Hepatocyte (in vitro differentiated cells): ENCODE data around the gene LARP1. TPM values are rescaled to one million over a fixed set of nuclear protein-coding genes. Genes with fewer than 3 reads are reported as not detected.

Experiments
- DNase-seq: peaks from one replicate; pipeline ENCODE4 v3.0.0-alpha.2; 2016; ENCODE audit warnings: low spot score
- H2AFZ ChIP-seq: fragments of 200-600 bp; sonication (generic); 2 replicates; pipeline ENCODE4 v1.6.0; 2016; ENCODE audit warnings: antibody characterized with exemption, mild to moderate bottlenecking
- H3K27ac ChIP-seq: fragments of 200-600 bp; sonication (generic); 2 replicates; pipeline ENCODE4 v1.5.1; 2016; ENCODE audit warnings: mild to moderate bottlenecking
- H3K27me3 ChIP-seq: fragments of 200-600 bp; sonication (generic); 2 replicates; pipeline ENCODE4 v1.6.1; 2016
- H3K36me3 ChIP-seq: fragments of 200-600 bp; sonication (generic); replicated peaks from 2 replicates; pipeline ENCODE4 v1.5.1; 2016; ENCODE audit warnings: low read depth; ENCODE audit not compliant: insufficient read depth
- H3K4me1 ChIP-seq: fragments of 200-600 bp; sonication (generic); 2 replicates; pipeline ENCODE4 v1.5.1; 2016; ENCODE audit warnings: mild to moderate bottlenecking, moderate library complexity; ENCODE audit not compliant: insufficient read depth
- H3K4me2 ChIP-seq: fragments of 200-600 bp; sonication (generic); 2 replicates; pipeline ENCODE4 v1.6.0; 2016
- H3K4me3 ChIP-seq: fragments of 200-600 bp; sonication (generic); 2 replicates; pipeline ENCODE4 v1.5.1; 2016; ENCODE audit warnings: mild to moderate bottlenecking
- H3K79me2 ChIP-seq: fragments of 200-600 bp; sonication (generic); 2 replicates; pipeline ENCODE4 v1.6.0; 2017; ENCODE audit warnings: mild to moderate bottlenecking
- H3K9me2 ChIP-seq: fragments of 200-600 bp; sonication (generic); replicated peaks from 2 replicates; pipeline ENCODE4 v1.6.0; 2017; ENCODE audit warnings: mild to moderate bottlenecking; ENCODE audit not compliant: insufficient read depth
- H3K9me3 ChIP-seq: fragments of 200-600 bp; sonication (generic); 2 replicates; pipeline ENCODE4 v1.5.1; 2016; ENCODE audit warnings: low read depth, mild to moderate bottlenecking
- H4K20me1 ChIP-seq: fragments of 200-600 bp; sonication (generic); 2 replicates; pipeline ENCODE4 v1.6.0; 2016; ENCODE audit warnings: mild to moderate bottlenecking; ENCODE audit not compliant: insufficient read depth, poor library complexity, severe bottlenecking
- EZH2 ChIP-seq: fragments of 200-600 bp; sonication (generic); IDR thresholded peaks from 2 replicates; pipeline ENCODE4 v1.6.1; 2016; ENCODE audit warnings: antibody characterized with exemption, mild to moderate bottlenecking, borderline replicate concordance
- EZH2phosphoT487 ChIP-seq: fragments of 200-600 bp; sonication (generic); IDR thresholded peaks from one replicate; pipeline ENCODE4 v1.6.1; 2018; ENCODE audit warnings: antibody characterized with exemption, mild to moderate bottlenecking, low read depth, moderate library complexity; ENCODE audit not compliant: unreplicated experiment, severe bottlenecking
- WGBS: methylation state at CpG from one replicate; pipeline ENCODE4 v1.1.6; 2016; ENCODE audit warnings: low lambda C conversion rate; ENCODE audit errors: missing lambda C conversion rate; 5-methylcytosine and 5-hydroxymethylcytosine counted together
- polyA plus RNA-seq: library from polyadenylated mRNA; unstranded; fragments of >200 nt; fragmentation: Nextera tagmentation; extraction: Ambion mirVana; gene quantifications from 2 replicates; pipeline ENCODE4 v1.2.1, GENCODE V29; 2016
- total RNA-seq: library from RNA; depleted of rRNA; stranded (reverse); fragments of >200 nt; gene quantifications from 2 replicates; pipeline ENCODE4 v1.2.3, GENCODE V29; 2014
- TF ChIP-seq, protein P1 (sequence below): fragments of 200-600 bp; sonication (generic); IDR thresholded peaks from 2 replicates; pipeline ENCODE4 v1.5.1; 2016; ENCODE audit warnings: antibody characterized with exemption, mild to moderate bottlenecking; ENCODE audit not compliant: poor library complexity

The LARP1 gene
- total and polyA plus RNA-seq, 2 experiments from 2014 or later, result 62.9 to 75.0 TPM

GRCh38 chr5:154740483-154740882 lies 14.7 kb upstream of the LARP1 start:
- TF ChIP-seq EZH2 (no peak), EZH2phosphoT487 (no peak)
- TF ChIP-seq, protein P1, sequence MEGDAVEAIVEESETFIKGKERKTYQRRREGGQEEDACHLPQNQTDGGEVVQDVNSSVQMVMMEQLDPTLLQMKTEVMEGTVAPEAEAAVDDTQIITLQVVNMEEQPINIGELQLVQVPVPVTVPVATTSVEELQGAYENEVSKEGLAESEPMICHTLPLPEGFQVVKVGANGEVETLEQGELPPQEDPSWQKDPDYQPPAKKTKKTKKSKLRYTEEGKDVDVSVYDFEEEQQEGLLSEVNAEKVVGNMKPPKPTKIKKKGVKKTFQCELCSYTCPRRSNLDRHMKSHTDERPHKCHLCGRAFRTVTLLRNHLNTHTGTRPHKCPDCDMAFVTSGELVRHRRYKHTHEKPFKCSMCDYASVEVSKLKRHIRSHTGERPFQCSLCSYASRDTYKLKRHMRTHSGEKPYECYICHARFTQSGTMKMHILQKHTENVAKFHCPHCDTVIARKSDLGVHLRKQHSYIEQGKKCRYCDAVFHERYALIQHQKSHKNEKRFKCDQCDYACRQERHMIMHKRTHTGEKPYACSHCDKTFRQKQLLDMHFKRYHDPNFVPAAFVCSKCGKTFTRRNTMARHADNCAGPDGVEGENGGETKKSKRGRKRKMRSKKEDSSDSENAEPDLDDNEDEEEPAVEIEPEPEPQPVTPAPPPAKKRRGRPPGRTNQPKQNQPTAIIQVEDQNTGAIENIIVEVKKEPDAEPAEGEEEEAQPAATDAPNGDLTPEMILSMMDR, result no peak
- no peak overlapping the region for H2AFZ ChIP-seq
- no peak overlapping the region for H3K4me2 ChIP-seq
- H3K36me3 ChIP-seq, result no peaks in the 10 kb centered on the region
- DNase-seq, result peak; percentile 50
- H3K4me3 ChIP-seq, result no peak overlapping the region
- H3K27ac ChIP-seq, result no peak overlapping the region
- H3K79me2 ChIP-seq, result no peaks in the 10 kb centered on the region
- WGBS, result 68% methylated on average over 2 of the region's 2 CpGs
- H3K4me1 ChIP-seq, result no peaks in the 10 kb centered on the region
- H3K9me2 ChIP-seq, result no peaks in the 10 kb centered on the region
- no peaks in the 10 kb centered on the region for H3K27me3 ChIP-seq
- no peaks in the 10 kb centered on the region for H3K9me3 ChIP-seq
- H4K20me1 ChIP-seq, result no peaks in the 10 kb centered on the region

DNA sequence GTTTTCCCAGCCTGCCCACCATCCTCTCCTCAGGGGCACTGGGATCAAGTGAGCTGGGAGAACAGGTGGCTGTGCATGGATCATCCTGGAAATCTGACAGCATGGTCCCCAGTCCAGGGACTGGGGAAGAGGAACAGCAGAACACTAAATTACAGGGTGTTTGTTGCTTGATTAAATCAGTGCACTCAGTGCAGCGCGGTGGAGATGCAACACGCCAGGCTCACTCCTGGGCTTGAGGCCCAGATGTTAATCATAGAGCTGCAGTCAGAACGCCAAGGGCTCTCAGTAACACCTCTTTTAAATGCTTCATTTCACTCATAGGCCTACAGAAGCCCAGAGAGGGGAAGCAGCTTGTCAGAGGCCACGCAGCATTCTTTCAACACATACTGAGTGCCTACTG lies 14.2 kb upstream of the LARP1 start:
- no peak overlapping the region for H2AFZ ChIP-seq
- no peak overlapping the region for H3K27ac ChIP-seq
- TF ChIP-seq EZH2 (no peak), EZH2phosphoT487 (no peak)
- TF ChIP-seq, protein P1, result no peak

GRCh38 chr5:154741415-154741814 lies 13.8 kb upstream of the LARP1 start:
- H3K9me2 ChIP-seq, result no peaks in the 10 kb centered on the region
- DNase-seq, result no peak
- H2AFZ ChIP-seq, result no peak overlapping the region
- WGBS, result 85% methylated on average over 4 of the region's 4 CpGs
- H3K4me3 ChIP-seq, result no peak overlapping the region
- no peaks in the 10 kb centered on the region for H3K27me3 ChIP-seq
- no peaks in the 10 kb centered on the region for H3K36me3 ChIP-seq
- no peaks in the 10 kb centered on the region for H4K20me1 ChIP-seq
- no peaks in the 10 kb centered on the region for H3K9me3 ChIP-seq
- no peaks in the 10 kb centered on the region for H3K4me1 ChIP-seq
- H3K4me2 ChIP-seq, result no peak overlapping the region
- H3K79me2 ChIP-seq, result no peaks in the 10 kb centered on the region
- TF ChIP-seq EZH2, result no peak
- TF ChIP-seq EZH2phosphoT487, result no peak
- TF ChIP-seq, protein P1, result no peak
- H3K27ac ChIP-seq, result no peak overlapping the region

More for the DNA sequence above, 14.2 kb upstream of the LARP1 start:
- Histone ChIP-seq H3K9me3 (no peaks in the 10 kb centered on the region), H3K36me3 (no peaks in the 10 kb centered on the region), H3K4me2 (no peak overlapping the region), H3K4me1 (no peaks in the 10 kb centered on the region), H3K4me3 (no peak overlapping the region), H3K79me2 (no peaks in the 10 kb centered on the region), H3K9me2 (no peaks in the 10 kb centered on the region), H4K20me1 (no peaks in the 10 kb centered on the region), H3K27me3 (no peaks in the 10 kb centered on the region)
- no peak for DNase-seq
- WGBS, result 65% methylated on average over 5 of the region's 5 CpGs

GRCh38 chr5:154743812-154744211 lies 11.4 kb upstream of the LARP1 start:
- no peaks in the 10 kb centered on the region for H3K9me2 ChIP-seq
- no peaks in the 10 kb centered on the region for H3K27me3 ChIP-seq
- TF ChIP-seq EZH2, result no peak
- TF ChIP-seq EZH2phosphoT487, result no peak
- TF ChIP-seq, protein P1, result no peak
- H3K9me3 ChIP-seq, result no peaks in the 10 kb centered on the region
- no peak overlapping the region for H3K4me2 ChIP-seq
- H3K79me2 ChIP-seq, result no peaks in the 10 kb centered on the region
- no peaks in the 10 kb centered on the region for H4K20me1 ChIP-seq
- no peak overlapping the region for H3K4me3 ChIP-seq
- peak overlapping the region; percentile 16 for H3K27ac ChIP-seq
- no peak for DNase-seq
- no peaks in the 10 kb centered on the region for H3K36me3 ChIP-seq
- no peaks in the 10 kb centered on the region for H3K4me1 ChIP-seq
- 85% methylated on average over 7 of the region's 7 CpGs for WGBS
- H2AFZ ChIP-seq, result no peak overlapping the region
